Naive B cell (primary cell): ENCODE results near the gene INSM1. TPM values are rescaled to one million over a fixed set of nuclear protein-coding genes. Genes with fewer than 3 reads are reported as not detected.
"Not testable (repeated sequence)": the region's sequence is repeated elsewhere in the genome, so short reads cannot be mapped to it uniquely, and the experiment has no call there.

Source experiments
- ATAC-seq, 2 donors: fragments of 150-1000 bp; cut with Tn5 transposase; 2 replicates each; pipeline ENCODE4 v1.10.0; 2021; ENCODE audit warnings: low read depth in 2 of 2, mild to moderate bottlenecking in 2 of 2, moderate library complexity in 2 of 2
- DNase-seq: peaks from one replicate; pipeline ENCODE4 v3.0.0; 2022
- H3K27ac Mint-ChIP-seq, 6 donors: one replicate each; pipeline ENCODE4 v1.8.0; 2020 to 2022; ENCODE audit warnings: mild to moderate bottlenecking in 6 of 6, mixed read lengths in 6 of 6, moderate library complexity in 5 of 6, inconsistent platforms in 2 of 6
- H3K27me3 Mint-ChIP-seq, 3 donors: one replicate each; pipeline ENCODE4 v1.8.0; 2021 to 2022; ENCODE audit warnings: mixed read lengths in 3 of 3, mild to moderate bottlenecking in 1 of 3
- H3K36me3 Mint-ChIP-seq, 2 donors: one replicate each; pipeline ENCODE4 v1.8.0; 2020 to 2022; ENCODE audit warnings: mixed read lengths in 2 of 2, inconsistent platforms in 1 of 2, mild to moderate bottlenecking in 1 of 2
- H3K4me1 Mint-ChIP-seq, 3 donors: one replicate each; pipeline ENCODE4 v1.8.0; 2020 to 2022; ENCODE audit warnings: mixed read lengths in 3 of 3, inconsistent platforms in 1 of 3, mild to moderate bottlenecking in 1 of 3, moderate library complexity in 1 of 3
- H3K4me3 Mint-ChIP-seq, 8 donors: one replicate each; pipeline ENCODE4 v1.8.0; 2020 to 2022; ENCODE audit warnings: mild to moderate bottlenecking in 8 of 8, mixed read lengths in 8 of 8, moderate library complexity in 8 of 8, inconsistent platforms in 2 of 8
- H3K9me3 Mint-ChIP-seq, 7 donors: one replicate each; pipeline ENCODE4 v1.8.0; 2020 to 2022; ENCODE audit warnings: mixed read lengths in 7 of 7, mild to moderate bottlenecking in 5 of 7, inconsistent platforms in 2 of 7, moderate library complexity in 1 of 7
- polyA plus RNA-seq, 6 donors: library from polyadenylated mRNA; unstranded; fragments of 300-500 nt; fragmentation: Illumina TruSeq; gene quantifications; one replicate each; pipeline ENCODE4 v1.2.3, GENCODE V29; 2021; ENCODE audit warnings: low read depth in 6 of 6

INSM1 gene
- polyA plus RNA-seq, 6 donors from 2014 or later: not detected

DNA sequence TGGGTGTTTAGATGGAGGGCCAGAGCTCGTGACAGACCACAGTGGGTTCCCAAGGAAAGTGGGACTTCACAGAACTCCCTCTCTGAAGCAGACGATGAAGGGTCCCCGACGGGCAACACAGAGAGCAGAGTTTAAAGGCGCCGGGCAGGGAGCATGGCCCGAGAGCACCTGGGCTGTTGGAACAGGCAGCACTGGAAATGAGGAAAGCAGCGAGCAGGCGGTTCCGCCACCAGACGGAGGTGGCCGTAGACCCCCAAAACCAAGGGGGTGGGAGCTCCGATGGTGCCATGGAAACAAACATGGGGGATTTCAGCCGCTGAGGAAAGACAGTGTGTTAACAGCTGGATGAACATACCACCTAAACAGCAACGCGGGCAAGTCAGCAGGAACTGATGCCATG is 27.5 kb upstream of the INSM1 start:
- Mint-ChIP-seq H3K36me3 (no peaks in the 10 kb centered on the region), H3K27ac (no peak overlapping the region), H3K27me3 (peaks cover 9 to 19% (median 17%) of the 10 kb centered on the region in 3 donors), H3K9me3 (peaks cover 0 to 6% (median 0%) of the 10 kb centered on the region in 7 donors), H3K4me3 (no peak overlapping the region), H3K4me1 (peaks cover 0 to 4% (median 0%) of the 10 kb centered on the region in 3 donors)
- no peak for ATAC-seq
- DNase-seq: no peak

DNA sequence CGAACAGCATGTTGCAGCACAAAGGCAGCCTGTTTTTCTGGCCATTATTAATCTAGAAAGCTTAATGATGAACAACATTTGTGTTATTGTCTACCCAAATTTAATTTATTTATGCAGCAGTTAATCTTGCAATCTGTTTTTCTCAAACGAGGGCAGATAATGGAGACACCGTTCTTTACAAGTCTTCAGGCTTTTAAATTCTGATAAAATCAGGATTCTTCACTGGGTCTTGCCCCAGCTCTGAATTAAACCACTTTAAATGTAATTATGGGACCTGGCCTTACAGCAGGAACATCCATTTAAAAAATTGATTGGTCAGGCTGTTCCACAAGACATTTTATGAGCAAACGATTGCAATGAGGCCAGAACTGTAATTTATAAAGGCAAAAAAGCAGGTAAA is 26.5 kb upstream of the INSM1 start:
- Mint-ChIP-seq H3K4me1 (peaks cover 0 to 4% (median 0%) of the 10 kb centered on the region in 3 donors), H3K27ac (no peak overlapping the region), H3K4me3 (no peak overlapping the region), H3K27me3 (peaks cover 9 to 19% (median 17%) of the 10 kb centered on the region in 3 donors), H3K36me3 (no peaks in the 10 kb centered on the region), H3K9me3 (peaks cover 0 to 6% (median 0%) of the 10 kb centered on the region in 7 donors)
- DNase-seq (no peak), ATAC-seq (no peak)

DNA sequence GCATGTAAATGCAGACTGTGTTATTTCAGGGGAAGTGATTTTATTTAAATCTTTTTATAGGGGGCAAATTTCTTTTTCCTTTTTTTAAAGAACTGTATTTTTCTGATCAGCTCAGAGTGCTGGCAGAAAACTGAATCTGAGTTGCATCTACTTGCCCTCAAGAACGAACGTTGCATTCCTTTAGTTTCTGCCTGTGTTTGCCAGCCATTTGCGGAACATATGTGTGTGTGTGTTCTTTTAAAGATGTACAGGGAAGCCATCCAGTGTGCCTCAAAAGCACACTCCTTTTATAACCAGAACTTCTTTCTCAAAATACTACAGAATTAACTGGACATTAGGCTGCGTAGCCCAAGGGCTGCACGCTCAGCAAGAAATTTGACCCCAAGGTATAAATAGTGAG is 25.8 kb upstream of the INSM1 start:
- no peak overlapping the region for H3K4me3 Mint-ChIP-seq
- H3K36me3 Mint-ChIP-seq: peaks cover 0 to 3% of the 10 kb centered on the region in 2 donors
- H3K4me1 Mint-ChIP-seq: peaks cover 0 to under 1% (median 0%) of the 10 kb centered on the region in 3 donors
- ATAC-seq (no peak), DNase-seq (no peak)
- H3K9me3 Mint-ChIP-seq: peaks cover 0 to 6% (median 2%) of the 10 kb centered on the region in 7 donors
- peaks cover 9 to 19% (median 17%) of the 10 kb centered on the region in 3 donors for H3K27me3 Mint-ChIP-seq
- no peak overlapping the region for H3K27ac Mint-ChIP-seq

DNA sequence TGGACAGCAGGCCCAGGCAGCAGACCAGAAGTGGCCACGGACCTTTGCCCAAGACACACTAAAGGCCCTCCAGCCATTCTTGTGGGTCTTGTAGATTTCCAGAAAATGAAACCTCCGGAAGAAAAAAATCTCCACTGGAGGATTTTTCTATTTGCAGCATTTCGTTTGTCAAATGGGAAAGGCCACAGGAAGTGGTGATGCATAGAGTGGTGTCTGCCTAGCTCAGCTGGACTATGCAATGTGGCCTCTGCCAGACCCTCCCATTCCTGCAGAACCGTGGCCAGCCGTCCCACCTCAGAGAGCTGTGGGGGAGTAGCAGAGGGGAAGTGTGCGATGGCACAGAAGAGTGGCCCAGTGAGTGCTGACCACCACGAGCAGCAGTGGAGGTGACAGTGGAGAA is 24.0 kb upstream of the INSM1 start:
- ATAC-seq (no peak), DNase-seq (no peak)
- Mint-ChIP-seq H3K4me1 (no peaks in the 10 kb centered on the region), H3K4me3 (no peak overlapping the region), H3K27ac (no peak overlapping the region), H3K27me3 (peaks cover 13 to 24% (median 21%) of the 10 kb centered on the region in 3 donors), H3K9me3 (peaks cover 0 to 25% (median 11%) of the 10 kb centered on the region in 7 donors), H3K36me3 (peaks cover 0 to 8% of the 10 kb centered on the region in 2 donors)

DNA sequence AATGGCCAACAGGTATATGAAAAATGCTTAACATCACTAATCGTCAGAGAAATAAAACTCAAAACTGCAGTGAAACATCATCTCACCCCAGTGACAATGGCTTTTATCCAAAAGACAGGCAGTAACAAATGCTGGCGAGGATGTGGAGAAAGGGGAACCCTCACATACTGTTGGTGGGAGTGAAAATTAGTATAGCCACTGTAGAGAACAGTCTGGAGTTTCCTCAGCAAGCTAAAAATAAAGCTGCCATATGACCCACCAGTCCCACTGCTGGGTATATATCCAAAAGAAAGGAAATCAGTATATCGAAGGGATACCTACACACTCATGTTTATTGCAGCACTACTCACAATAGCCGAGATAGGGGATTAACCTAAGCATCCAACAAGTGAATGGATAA is 23.4 kb upstream of the INSM1 start:
- no peak overlapping the region for H3K4me3 Mint-ChIP-seq
- H3K36me3 Mint-ChIP-seq: peaks cover 0 to 8% of the 10 kb centered on the region in 2 donors
- H3K27me3 Mint-ChIP-seq: peaks cover 13 to 27% (median 27%) of the 10 kb centered on the region in 3 donors
- no peak overlapping the region for H3K27ac Mint-ChIP-seq
- no peaks in the 10 kb centered on the region for H3K4me1 Mint-ChIP-seq
- no peak for ATAC-seq
- DNase-seq: no peak
- peaks cover 0 to 29% (median 13%) of the 10 kb centered on the region in 7 donors for H3K9me3 Mint-ChIP-seq

DNA sequence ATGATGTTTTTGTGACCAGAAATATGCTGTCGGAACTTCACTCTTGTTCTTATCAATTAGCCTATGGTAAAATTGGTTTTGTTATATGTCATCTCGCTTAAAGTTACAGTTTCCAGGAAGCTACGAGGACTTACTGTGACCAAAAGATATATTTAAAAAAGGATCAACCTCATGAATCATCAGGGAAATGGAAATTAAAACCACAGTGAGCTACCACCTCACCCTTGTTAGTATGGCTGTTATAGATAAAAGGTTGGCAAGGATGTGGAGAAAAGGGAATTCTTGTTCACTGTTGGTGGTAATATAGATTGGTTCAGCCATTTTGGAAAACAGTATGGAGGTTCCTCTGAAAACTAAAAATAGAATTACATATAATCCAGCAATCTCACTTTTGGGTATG is 14.3 kb upstream of the INSM1 start:
- Mint-ChIP-seq H3K27me3 (peaks cover 38 to 55% (median 48%) of the 10 kb centered on the region in 3 donors), H3K4me1 (no peaks in the 10 kb centered on the region)
- no peak for ATAC-seq

DNA sequence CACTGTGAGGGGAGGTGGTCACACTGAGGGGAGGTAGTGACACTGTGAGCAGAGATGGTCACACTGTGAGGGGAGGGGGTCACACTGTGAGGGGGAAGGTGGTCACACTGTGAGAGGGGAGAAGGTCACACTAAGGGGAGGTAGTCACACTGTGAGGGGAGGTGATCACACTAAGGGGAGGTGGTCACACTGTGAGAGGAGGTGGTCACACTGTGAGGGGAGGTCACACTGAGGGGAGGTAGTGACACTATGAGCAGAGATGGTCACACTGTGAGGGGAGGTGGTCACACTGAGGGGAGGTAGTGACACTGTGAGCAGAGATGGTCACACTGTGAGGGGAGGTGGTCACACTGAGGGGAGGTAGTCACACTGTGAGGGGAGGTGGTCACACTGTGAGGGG is 12.4 kb upstream of the INSM1 start:
- not testable (repeated sequence) for H3K4me1 Mint-ChIP-seq, H3K9me3 Mint-ChIP-seq, H3K27ac Mint-ChIP-seq, H3K4me3 Mint-ChIP-seq, ATAC-seq, H3K36me3 Mint-ChIP-seq, DNase-seq
- H3K27me3 Mint-ChIP-seq: peaks cover 44 to 51% (median 46%) of the 10 kb centered on the region in 3 donors

More for the DNA sequence above, 14.3 kb upstream of the INSM1 start:
- peaks cover 0 to 7% of the 10 kb centered on the region in 2 donors for H3K36me3 Mint-ChIP-seq
- no peak overlapping the region for H3K4me3 Mint-ChIP-seq
- H3K9me3 Mint-ChIP-seq: peaks cover 0 to 15% (median 7%) of the 10 kb centered on the region in 7 donors
- DNase-seq: no peak
- H3K27ac Mint-ChIP-seq: no peak overlapping the region

DNA sequence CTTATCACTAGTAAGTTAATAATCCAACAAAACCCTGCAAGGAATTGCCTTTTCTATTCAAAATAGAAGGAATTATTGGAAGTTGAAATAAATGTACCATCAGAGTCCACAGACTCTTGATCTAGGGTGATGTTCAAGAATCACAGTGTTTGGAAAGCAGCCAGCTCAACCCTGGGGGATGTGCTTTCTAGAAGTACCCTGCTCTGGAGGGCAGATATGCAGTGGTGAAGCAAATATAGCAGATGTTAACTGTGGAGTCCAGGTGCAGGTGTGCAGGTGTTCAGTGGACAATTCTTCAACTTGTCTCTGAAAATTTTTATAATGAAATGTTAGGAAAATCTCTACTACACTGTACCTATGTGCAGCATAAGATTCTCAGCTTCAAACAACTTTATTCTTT is 9.1 kb upstream of the INSM1 start:
- ATAC-seq: no peak
- Mint-ChIP-seq H3K27me3 (peaks cover 41 to 54% (median 54%) of the 10 kb centered on the region in 3 donors), H3K9me3 (peaks cover 0 to 5% (median 0%) of the 10 kb centered on the region in 7 donors), H3K4me3 (no peak overlapping the region), H3K4me1 (peaks cover 23 to 25% (median 24%) of the 10 kb centered on the region in 3 donors), H3K27ac (no peak overlapping the region), H3K36me3 (no peaks in the 10 kb centered on the region)
- DNase-seq: no peak

DNA sequence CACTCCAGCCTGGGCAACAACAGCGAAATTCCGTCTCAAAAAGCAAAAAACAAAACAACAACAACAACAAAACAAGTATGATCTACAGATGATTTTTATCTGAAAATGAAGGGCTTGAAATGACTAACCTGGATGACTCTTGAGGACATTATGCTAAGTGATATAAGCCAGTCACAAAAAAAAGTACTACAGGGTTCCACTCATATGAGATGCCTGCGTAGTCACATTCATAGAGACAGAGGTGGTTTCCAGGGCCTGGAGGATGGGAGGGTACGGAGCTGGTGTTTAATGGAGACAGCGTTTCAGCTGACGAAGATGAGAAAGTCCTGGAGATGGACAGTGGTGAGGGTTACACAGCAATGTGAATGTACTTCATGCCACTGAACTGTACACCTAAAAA is 8.3 kb upstream of the INSM1 start:
- H3K4me3 Mint-ChIP-seq: no peak overlapping the region
- peaks cover 23 to 27% (median 27%) of the 10 kb centered on the region in 3 donors for H3K4me1 Mint-ChIP-seq
- no peak for DNase-seq
- peaks cover 0 to 3% (median 0%) of the 10 kb centered on the region in 7 donors for H3K9me3 Mint-ChIP-seq
- no peaks in the 10 kb centered on the region for H3K36me3 Mint-ChIP-seq
- peaks cover 41 to 53% (median 52%) of the 10 kb centered on the region in 3 donors for H3K27me3 Mint-ChIP-seq
- H3K27ac Mint-ChIP-seq: no peak overlapping the region
- no peak for ATAC-seq

DNA sequence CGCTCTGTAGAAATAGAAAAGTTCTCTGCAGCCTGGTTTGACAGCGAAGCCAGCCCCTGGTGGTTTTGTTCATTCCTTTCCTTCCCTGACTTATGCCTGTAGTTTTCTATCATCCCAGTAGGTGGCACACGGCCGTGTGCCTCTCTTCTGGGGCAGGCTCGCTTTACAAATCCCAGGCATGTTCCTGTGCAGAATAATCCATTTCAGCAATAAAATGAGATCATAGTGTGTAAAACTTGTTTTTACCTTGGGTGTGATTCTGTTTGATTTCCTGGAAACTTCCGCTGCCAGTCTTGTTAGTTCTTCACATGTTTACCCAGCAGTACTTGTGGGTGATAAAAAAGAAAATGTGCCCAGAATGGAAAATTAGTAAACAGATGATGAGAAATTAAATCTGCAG is 7.4 kb upstream of the INSM1 start:
- Mint-ChIP-seq H3K27me3 (peaks cover 44 to 56% (median 56%) of the 10 kb centered on the region in 3 donors), H3K9me3 (no peaks in the 10 kb centered on the region), H3K4me1 (peaks cover 23 to 30% (median 27%) of the 10 kb centered on the region in 3 donors), H3K4me3 (peak overlapping the region in 3 of 8 donors; percentile 2 to 21 (median 21)), H3K36me3 (no peaks in the 10 kb centered on the region), H3K27ac (peak overlapping the region in 1 of 6 donors; percentile 21)
- ATAC-seq: peak; percentile 49 to 58
- no peak for DNase-seq

DNA sequence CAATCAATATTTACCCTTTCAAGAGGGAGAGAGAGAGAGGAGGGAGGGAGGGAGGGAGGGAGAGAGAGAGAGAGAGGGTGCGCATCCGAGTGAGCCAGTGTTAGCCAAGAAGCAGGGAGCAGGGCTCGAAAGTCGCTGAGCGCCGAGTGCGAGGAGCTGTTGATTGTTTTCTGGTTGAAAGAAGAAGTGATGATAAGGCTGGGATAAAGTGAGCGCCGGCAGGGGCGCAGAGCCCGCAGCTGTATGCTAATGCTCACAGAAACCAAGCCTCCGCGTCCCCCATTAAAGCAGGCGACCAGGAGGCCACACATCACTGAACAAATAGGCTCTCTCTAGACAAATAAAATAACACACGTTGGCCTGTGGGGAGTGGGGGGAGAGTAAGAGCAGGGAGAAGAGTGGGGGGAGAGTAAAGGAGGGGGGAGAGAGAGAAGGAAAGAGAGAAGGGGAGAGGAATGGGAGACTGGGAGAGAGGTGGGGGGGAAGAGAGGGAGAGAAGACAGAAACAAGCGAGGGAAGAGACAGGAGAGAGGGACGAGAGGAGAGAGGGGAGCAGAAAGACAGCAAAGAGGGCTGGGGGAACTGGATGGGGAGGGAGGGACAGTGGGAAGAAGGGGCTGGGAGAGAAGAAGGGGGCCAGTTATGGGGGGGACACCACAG is 5.0 kb upstream of the INSM1 start:
- Mint-ChIP-seq H3K4me3 (peak overlapping the region in 4 of 8 donors; percentile 13 to 48 (median 38)), H3K9me3 (no peaks in the 10 kb centered on the region)

DNA sequence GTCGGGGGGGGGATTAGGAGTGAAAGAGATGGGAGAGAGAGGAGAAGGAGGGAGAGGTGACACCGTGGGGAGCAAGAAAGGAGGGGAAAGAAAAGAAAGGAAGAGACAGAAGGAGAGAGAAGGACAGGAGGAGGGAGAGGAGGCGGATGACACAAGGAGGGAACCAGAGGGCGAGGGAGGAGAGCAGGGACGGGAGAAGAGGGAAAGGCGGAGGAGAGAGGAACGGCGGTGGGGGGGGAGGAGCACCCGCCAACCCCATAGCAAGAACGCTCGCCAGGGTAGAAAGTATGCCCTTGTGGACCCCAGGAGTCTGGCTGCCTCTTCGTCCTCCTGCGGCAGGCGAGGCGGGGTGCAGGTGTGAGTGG is 4.5 kb upstream of the INSM1 start:
- DNase-seq (no peak), ATAC-seq (no peak)
- no peaks in the 10 kb centered on the region for H3K9me3 Mint-ChIP-seq
- H3K36me3 Mint-ChIP-seq: no peaks in the 10 kb centered on the region
- peak overlapping the region in 3 of 8 donors; percentile 7 to 61 (median 13) for H3K4me3 Mint-ChIP-seq
- peaks cover 50 to 73% (median 69%) of the 10 kb centered on the region in 3 donors for H3K27me3 Mint-ChIP-seq
- H3K4me1 Mint-ChIP-seq: peaks cover 29 to 39% (median 33%) of the 10 kb centered on the region in 3 donors
- H3K27ac Mint-ChIP-seq: peak overlapping the region in 1 of 6 donors; percentile 56

More for the DNA sequence above, 5.0 kb upstream of the INSM1 start:
- no peak for ATAC-seq
- H3K27ac Mint-ChIP-seq: peak overlapping the region in 1 of 6 donors; percentile 39
- H3K27me3 Mint-ChIP-seq: peaks cover 54 to 73% (median 69%) of the 10 kb centered on the region in 3 donors
- H3K4me1 Mint-ChIP-seq: peaks cover 29 to 39% (median 33%) of the 10 kb centered on the region in 3 donors
- DNase-seq: no peak
- no peaks in the 10 kb centered on the region for H3K36me3 Mint-ChIP-seq

DNA sequence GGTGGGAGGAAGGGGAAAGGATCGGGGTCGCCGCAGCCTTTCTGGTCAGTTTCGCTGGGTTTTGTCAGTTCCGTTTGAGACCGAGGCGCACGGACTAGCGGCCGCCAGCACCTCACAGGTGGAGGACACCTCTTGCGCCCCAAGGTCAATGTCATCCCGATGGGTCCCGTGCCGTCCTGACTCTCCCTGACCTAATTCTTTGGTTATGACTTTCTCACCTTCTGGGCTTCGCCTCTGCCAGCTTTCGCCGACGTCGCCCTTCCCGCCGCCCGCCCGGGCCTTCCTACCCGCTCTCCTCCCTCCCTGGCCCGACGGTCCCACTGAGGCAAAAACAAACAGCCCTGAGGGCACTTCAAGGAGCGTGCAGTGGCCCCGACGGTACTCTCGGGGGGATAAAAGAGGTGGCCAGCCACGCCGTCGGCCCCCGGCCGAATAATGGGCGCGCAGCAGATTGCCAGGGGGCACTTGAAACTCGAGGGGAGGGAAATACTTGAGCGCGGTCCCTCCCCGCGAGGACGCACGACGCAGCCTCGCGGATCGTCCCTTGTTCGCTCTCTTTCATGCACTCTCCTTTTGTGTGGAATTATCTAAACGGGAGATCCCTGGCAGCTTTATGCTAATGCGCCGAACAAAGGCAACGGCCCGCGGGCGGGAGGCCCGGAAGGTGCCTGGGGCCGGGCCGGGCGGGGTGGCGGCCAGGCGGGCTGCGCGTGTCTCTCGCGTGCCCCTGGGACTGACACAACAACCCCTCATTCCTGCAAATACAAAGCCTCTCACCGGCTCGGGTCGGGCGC is 3.9 kb upstream of the INSM1 start:
- DNase-seq (no peak), ATAC-seq (no peak)
- Mint-ChIP-seq H3K36me3 (no peaks in the 10 kb centered on the region), H3K27ac (no peak overlapping the region), H3K4me1 (peaks cover 29 to 39% (median 33%) of the 10 kb centered on the region in 3 donors), H3K9me3 (no peaks in the 10 kb centered on the region), H3K27me3 (peaks cover 46 to 73% (median 69%) of the 10 kb centered on the region in 3 donors), H3K4me3 (peak overlapping the region in 5 of 8 donors; percentile 8 to 61 (median 44))
